ENCODE measurements around the gene RNF212. TPM values are rescaled to one million over a fixed set of nuclear protein-coding genes. Genes with fewer than 3 reads are reported as not detected.

The RNF212 gene
- polyA plus RNA-seq, 1 donor from 2014 or later: 0.68 TPM

DNA sequence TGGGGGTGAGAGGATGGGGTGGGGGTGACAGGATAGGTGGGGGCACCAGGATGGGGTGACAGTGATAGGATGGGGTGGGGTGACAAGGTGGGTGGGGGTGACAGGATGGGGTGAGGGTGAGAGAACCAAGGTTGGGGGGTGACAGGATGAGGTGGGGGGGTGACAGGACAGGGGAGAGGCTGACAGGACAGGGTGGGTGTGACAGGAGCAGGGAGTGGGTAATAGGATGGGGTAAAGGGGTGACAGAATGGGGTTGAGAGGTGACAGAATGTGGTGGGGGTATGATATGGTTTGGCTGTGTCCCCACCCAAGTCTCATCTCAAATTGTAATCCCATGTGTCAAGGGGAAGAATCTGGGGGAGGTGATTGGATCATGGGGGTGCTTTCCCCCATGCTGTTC is 26.0 kb downstream of the RNF212 start:
- peaks cover 12% of the 10 kb centered on the region for H3K27me3 Mint-ChIP-seq
- H3K9me3 Mint-ChIP-seq: peaks cover 4 to 16% (median 15%) of the 10 kb centered on the region in 3 donors
- H3K4me3 Mint-ChIP-seq: no peak overlapping the region
- H3K27ac Mint-ChIP-seq: no peak overlapping the region
- peaks cover 1% of the 10 kb centered on the region for H3K36me3 Mint-ChIP-seq
- peaks cover 2 to 4% (median 4%) of the 10 kb centered on the region in 3 donors for H3K4me1 Mint-ChIP-seq

DNA sequence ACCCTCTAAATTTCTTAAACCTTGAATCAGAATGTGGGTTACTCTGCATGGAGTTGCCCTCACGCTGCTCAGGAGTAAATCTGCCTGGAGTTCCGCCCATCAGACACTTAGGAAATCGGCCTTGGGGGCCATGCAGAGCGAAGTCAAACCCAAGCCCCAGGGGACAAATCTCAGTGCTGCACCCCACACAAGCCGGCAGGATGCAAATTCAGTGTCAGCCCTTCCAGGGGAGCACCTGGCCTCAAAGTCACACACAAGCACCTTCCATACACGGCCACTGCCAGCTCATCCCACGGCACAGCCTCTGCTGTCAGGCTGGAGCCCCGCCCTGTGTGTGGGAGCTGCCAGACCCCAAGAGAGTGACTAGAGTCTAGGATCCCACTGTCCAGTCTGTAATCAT is 27.4 kb downstream of the RNF212 start:
- Mint-ChIP-seq H3K27me3 (peaks cover 21% of the 10 kb centered on the region), H3K36me3 (peaks cover 1% of the 10 kb centered on the region), H3K9me3 (peaks cover 4 to 16% (median 15%) of the 10 kb centered on the region in 3 donors), H3K4me1 (peaks cover 4 to 10% (median 4%) of the 10 kb centered on the region in 3 donors), H3K4me3 (no peak overlapping the region), H3K27ac (no peak overlapping the region)

DNA sequence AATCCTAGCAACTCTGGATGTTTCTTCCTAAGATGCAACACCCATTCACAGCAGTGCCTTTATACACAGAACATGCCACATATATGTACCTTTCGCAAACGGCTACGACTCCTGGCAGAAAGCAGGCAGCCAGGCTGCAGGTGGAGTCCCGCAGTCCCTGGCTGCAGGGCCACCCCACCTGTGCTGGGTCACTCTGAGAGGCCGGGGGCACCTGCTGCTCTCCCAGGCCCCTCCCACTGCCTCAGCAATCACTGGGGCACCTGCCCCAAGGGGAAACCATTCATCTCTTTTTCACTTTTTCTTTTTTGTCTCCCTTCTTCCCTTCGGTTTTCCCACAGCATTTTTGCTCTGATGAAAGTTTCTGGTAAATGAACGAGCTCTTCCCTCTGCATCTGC is 28.0 kb downstream of the RNF212 start:
- Mint-ChIP-seq H3K9me3 (peaks cover 4 to 16% (median 15%) of the 10 kb centered on the region in 3 donors), H3K27ac (no peak overlapping the region), H3K4me3 (no peak overlapping the region), H3K27me3 (peaks cover 26% of the 10 kb centered on the region), H3K4me1 (peaks cover 4 to 10% (median 4%) of the 10 kb centered on the region in 3 donors), H3K36me3 (no peaks in the 10 kb centered on the region)

DNA sequence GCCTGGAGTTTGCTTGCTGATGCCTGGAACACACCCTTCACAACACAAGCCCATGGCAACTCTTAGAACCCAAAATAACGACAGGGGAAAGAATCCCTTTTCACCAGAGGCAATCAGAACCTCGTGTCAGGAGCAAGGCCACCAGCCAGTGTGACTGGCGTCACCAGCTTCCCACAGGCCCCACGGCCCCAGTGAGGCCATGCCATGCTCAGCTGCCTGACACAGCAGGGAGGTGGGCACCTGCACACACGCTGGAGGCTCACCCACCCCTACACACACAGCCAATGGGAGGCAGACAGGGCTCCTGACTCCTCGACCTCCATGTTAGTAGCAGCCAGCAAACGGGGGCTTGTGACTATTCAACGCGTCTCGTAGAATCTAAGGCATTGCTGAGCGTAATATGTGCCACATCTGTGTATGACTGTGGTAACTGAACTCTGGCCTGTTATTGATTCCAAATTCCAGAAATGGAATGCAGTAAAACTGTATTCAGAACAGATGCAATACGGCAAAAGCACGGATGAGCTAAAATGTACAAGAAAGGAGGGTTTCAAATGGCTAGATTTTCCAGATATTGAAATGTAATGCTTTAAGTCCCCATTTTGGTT is 28.5 kb downstream of the RNF212 start:
- Mint-ChIP-seq H3K9me3 (peaks cover 4 to 16% (median 15%) of the 10 kb centered on the region in 3 donors), H3K36me3 (no peaks in the 10 kb centered on the region), H3K4me3 (no peak overlapping the region), H3K27ac (no peak overlapping the region), H3K4me1 (peaks cover 4 to 10% (median 4%) of the 10 kb centered on the region in 3 donors), H3K27me3 (peaks cover 30% of the 10 kb centered on the region)

DNA sequence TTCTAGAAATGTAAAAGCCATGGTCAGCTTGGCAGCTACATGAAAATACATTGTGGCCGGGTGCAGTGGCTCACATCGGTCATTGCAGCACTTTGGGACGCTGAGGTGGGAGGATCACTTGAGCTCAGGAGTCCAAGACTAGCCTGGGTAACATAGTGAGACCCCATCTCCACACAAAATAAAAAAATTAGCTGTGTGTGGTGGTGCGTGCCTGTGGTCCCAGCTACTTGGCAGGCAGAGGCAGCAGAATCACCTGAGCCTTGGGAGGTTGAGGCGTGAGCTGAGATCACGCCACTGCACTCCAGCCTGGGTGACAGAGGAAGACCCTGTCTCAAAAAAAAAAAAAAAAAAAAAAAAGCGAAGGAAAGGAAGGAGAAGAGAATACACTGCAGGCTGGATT is 29.0 kb downstream of the RNF212 start:
- H3K9me3 Mint-ChIP-seq: peaks cover 6 to 15% (median 12%) of the 10 kb centered on the region in 3 donors
- H3K4me3 Mint-ChIP-seq: no peak overlapping the region
- peaks cover 34% of the 10 kb centered on the region for H3K27me3 Mint-ChIP-seq
- peaks cover 4 to 10% (median 4%) of the 10 kb centered on the region in 3 donors for H3K4me1 Mint-ChIP-seq
- no peak overlapping the region for H3K27ac Mint-ChIP-seq
- no peaks in the 10 kb centered on the region for H3K36me3 Mint-ChIP-seq

DNA sequence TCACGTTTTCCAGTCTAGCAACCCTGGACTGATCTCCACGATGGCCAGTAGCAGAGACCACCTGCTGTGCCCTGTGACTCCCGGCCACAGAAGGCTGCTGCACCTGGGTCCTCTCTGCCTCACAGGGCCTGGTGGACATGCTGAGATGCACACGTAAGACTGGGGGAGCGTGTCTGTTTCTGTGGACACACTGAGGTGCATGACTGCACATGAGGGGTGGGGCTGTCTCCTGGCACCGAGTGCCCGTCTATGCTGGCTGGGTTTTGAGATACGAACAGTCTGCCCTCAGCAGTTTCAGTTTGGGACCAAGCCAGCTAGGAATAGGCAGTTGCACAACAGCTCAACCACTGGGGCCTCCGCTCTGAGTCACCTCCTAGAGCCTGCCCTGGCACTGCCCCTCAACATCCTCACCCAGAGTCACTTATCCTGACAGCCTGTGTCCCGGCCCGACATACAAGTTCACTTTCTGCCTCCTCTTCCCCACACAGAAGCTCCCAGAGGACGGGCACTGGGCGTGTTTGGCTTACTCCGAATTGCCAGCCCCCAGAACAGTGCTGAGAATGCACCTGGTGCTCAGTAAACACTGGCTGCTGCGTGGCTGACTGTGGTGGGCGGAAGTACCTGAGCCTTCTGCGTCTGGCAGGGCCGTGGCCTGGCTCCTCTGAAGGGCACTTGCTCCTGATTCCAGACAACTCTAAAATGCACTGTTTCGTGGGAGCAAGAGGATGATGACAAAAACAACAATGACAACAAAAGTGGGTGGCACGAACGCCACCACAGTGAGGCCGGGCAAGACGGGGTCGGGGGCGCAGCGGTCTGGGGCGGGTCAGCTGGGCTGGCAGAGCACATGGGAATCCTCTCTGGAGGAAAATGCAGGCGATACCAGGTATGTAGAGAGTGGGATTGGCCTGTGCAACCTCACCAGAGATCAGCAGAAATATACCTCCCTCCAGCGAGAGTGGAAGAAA is 30.9 kb downstream of the RNF212 start:
- Mint-ChIP-seq H3K27ac (peak overlapping the region in 1 of 3 donors; percentile 86), H3K27me3 (peaks cover 41% of the 10 kb centered on the region), H3K4me3 (peak overlapping the region in 1 of 4 donors; percentile 9), H3K36me3 (no peaks in the 10 kb centered on the region), H3K9me3 (peaks cover 0 to 5% (median 3%) of the 10 kb centered on the region in 3 donors), H3K4me1 (peaks cover 0 to 10% (median 4%) of the 10 kb centered on the region in 3 donors)

DNA sequence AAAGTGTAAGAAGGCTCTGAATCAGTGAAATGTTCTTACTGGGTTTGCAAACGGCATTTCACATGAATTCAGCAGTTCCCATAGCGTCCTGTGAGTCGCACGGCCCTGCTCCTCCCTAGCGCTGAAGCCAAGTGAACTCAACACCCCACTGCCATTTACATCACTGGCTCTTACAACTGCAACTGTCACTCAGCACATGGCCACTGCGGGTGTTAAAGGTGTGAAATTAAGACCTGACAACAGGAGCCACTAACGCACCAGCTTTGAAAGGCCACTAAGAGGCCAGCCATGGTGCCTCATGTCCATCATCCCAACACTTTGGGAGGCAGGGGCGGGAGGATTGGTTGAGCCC is 31.7 kb downstream of the RNF212 start:
- no peak overlapping the region for H3K4me3 Mint-ChIP-seq
- H3K36me3 Mint-ChIP-seq: no peaks in the 10 kb centered on the region
- H3K9me3 Mint-ChIP-seq: peaks cover 0 to 5% (median 3%) of the 10 kb centered on the region in 3 donors
- peaks cover 41% of the 10 kb centered on the region for H3K27me3 Mint-ChIP-seq
- peaks cover 0 to 10% (median 4%) of the 10 kb centered on the region in 3 donors for H3K4me1 Mint-ChIP-seq
- H3K27ac Mint-ChIP-seq: peak overlapping the region in 1 of 3 donors; percentile 11

DNA sequence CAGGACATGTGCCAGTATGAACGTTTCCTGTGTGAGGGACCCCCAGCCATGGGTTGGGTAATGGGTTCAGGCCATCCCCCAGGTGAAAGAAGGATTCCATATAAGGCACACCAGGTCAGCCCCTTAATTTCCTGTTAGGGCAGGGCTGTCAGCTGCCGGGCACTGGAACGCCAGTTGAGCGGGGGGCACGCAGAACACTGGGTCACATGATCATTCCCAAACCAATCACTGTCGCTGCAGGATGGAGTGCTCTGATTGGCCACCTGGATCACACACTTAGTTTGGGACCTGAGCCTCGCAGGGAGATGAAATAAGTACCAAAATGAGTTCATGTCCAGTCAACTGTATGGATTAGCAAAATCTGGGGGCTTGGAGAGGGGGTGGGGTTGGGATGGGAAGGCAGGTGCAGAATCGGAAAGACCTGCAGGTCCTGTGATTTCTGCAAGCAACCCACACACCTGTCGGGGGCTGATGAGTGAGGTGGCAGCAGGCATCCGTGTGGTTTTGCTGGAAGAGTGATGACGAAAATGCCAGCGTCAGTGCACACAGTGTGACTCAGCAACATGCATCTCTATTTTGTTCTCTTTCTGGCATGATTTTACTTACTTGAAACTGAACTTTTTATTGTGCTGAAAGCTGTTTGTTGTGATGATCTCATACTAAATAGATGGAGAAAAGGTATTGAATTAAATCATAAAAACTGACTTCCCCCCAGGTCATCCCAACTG is 32.2 kb downstream of the RNF212 start:
- Mint-ChIP-seq H3K4me3 (no peak overlapping the region), H3K4me1 (peaks cover 0 to 10% (median 4%) of the 10 kb centered on the region in 3 donors), H3K36me3 (no peaks in the 10 kb centered on the region), H3K27ac (no peak overlapping the region), H3K9me3 (peaks cover 0 to 5% (median 3%) of the 10 kb centered on the region in 3 donors), H3K27me3 (peaks cover 41% of the 10 kb centered on the region)

DNA sequence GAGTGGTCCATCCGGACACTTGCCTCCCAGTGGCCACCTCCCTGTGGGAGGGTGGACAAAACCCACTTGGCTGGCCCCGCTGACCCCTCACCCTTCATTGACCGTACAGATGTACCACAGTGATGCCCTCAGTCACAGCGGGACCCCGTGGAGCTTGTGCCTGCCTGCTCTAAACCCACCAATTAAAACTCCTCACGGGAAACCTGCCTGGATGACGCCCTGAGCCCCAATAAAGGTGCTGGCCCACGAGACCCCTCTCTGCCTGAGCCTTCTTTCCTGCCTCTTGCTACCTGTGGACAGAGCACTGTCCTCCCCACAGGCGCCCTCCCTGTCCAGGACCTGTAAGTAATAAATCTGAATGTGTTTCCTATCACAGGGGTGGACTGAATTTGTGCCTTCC is 32.9 kb downstream of the RNF212 start:
- H3K9me3 Mint-ChIP-seq: peaks cover 0 to 4% (median 0%) of the 10 kb centered on the region in 3 donors
- H3K4me1 Mint-ChIP-seq: peaks cover 0 to 10% (median 4%) of the 10 kb centered on the region in 3 donors
- H3K36me3 Mint-ChIP-seq: no peaks in the 10 kb centered on the region
- H3K27ac Mint-ChIP-seq: no peak overlapping the region
- peaks cover 39% of the 10 kb centered on the region for H3K27me3 Mint-ChIP-seq
- H3K4me3 Mint-ChIP-seq: no peak overlapping the region

DNA sequence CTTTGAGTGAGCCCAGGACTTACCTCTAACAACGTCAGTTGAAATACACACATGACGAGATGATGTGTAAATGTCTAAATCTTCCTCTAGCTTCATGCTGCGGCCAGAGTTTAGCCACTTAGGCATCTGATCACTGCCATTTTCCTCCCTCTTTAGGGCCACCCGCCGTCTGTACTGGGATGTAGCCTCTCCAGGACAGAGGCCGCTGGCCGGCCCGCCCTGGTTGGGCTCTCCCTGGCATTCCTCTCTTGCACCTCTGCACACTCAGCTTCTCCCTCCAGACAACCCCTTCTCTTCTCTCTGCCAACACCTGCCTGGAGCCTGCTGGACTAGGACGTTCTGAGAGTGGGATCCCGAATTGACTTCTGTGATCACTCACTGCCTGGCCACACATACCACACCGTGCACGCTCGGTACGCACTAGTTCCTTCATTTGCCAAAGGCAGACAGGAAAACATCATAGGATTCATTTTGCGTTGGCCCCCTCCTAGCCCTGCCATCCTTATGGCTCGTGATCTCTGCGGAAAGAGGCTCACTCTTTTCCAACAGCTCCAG is 33.6 kb downstream of the RNF212 start:
- Mint-ChIP-seq H3K36me3 (no peaks in the 10 kb centered on the region), H3K4me1 (peaks cover 0 to 10% (median 4%) of the 10 kb centered on the region in 3 donors), H3K27ac (peak overlapping the region in 1 of 3 donors; percentile 75), H3K4me3 (no peak overlapping the region), H3K9me3 (peaks cover 0 to 4% (median 0%) of the 10 kb centered on the region in 3 donors), H3K27me3 (peaks cover 39% of the 10 kb centered on the region)

DNA sequence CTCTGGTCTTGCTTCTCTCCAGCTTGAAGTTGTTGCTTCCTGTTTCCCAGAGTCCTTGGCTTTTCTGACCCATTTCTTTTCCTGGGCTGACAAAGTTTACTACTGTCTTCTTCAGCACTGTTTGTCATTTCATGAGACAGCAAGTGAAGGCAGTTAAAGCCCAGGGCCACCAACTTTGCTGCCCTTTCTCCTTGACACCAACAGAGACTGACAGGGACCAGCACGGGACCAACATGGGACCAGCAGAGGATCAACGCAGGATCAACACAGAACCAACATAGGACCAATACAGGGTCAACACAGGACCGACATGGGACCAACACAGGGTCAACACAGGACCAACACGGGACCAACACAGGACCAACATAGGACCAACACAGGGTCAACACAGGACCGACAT is 34.9 kb downstream of the RNF212 start:
- Mint-ChIP-seq H3K36me3 (no peaks in the 10 kb centered on the region), H3K4me1 (peaks cover 0 to 10% (median 4%) of the 10 kb centered on the region in 3 donors), H3K4me3 (no peak overlapping the region), H3K9me3 (peaks cover 0 to 4% (median 0%) of the 10 kb centered on the region in 3 donors), H3K27me3 (peaks cover 39% of the 10 kb centered on the region), H3K27ac (no peak overlapping the region)

DNA sequence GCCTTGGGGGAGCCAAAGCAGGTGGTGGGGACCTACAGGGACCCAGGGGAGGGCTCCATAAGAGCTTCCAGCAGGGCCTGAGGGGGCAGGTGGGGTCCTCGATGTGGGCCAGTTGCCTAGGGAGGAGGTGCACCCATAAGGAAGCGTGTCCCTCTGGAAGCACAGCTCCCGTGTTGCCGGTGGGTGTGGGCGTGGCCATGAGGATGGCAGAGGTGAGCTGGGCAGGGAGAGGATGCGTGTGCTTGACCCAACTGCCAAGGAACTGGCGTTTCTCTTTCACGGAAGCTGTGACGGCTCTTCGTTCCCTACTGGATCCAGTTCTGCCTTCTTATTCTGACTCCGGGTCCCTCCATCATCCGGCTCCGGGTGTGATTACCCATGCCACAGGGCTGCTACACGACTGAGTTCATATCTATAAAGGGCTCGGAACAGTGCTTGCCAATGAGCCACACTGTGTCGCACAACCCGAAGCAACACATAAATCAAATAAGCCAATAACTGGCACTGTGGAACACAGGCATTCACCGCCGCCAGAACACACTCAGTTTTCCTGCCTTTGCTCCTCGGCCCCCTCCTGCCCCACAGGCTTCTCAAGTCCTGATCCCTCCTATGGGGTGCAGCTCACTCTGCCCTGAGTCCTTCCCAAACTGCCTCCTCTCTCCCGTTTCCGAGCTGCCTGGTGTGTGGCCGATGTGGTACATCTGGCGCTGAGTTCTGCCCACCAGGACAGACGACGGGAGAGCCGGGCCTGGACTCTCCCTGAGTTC is 35.5 kb downstream of the RNF212 start:
- Mint-ChIP-seq H3K4me1 (peaks cover 0 to 13% (median 5%) of the 10 kb centered on the region in 3 donors), H3K36me3 (peaks cover 1% of the 10 kb centered on the region), H3K27ac (peak overlapping the region in 1 of 3 donors; percentile 61), H3K9me3 (peaks cover 0 to 4% (median 0%) of the 10 kb centered on the region in 3 donors), H3K27me3 (peaks cover 39% of the 10 kb centered on the region), H3K4me3 (no peak overlapping the region)

DNA sequence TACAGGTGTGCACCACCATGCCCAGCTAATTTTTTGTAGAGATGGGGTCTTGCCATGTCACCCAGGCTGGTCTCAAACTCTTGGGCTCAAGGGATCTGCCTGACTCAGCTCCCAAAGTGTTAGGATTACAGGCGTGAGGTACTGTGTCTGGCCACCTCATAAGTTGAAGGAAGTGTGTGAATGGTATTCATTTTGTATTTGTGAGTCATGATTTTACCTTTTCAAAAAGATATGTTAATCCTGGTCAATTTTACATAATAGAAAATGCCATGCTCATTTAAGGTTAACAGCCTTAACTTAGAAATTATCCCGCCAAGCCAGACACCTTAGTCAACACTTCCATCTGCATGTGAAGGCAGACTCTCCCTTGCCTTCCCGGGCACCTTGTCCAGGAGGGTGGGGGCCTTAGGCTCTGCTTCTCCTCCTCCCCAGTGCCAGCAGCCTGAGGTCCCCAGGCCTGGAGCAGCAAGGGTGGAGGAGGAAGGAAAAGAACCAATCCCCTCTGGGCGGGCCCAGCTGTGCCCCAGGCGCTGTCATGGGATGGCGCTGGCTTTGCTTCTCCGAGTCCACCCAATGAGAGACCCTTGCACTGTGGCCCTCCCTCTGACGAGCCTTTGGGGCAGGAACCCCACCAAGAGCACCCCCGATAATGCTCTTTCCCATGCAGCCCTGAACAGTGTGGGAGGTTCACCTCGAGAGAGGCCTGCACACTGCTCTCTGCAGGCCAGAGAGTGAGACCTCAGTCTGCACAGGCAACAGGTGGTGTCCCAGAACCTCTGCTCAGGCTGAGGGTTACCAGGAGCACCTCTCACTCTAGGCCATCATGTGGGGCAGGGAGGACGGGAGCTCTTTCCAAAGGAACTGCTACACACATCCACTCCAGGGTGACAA is 37.3 kb downstream of the RNF212 start:
- H3K4me3 Mint-ChIP-seq: no peak overlapping the region
- no peak overlapping the region for H3K27ac Mint-ChIP-seq
- peaks cover 0 to 7% (median 6%) of the 10 kb centered on the region in 3 donors for H3K4me1 Mint-ChIP-seq
- H3K27me3 Mint-ChIP-seq: peaks cover 22% of the 10 kb centered on the region
- peaks cover 2% of the 10 kb centered on the region for H3K36me3 Mint-ChIP-seq
- peaks cover 0 to 4% (median 0%) of the 10 kb centered on the region in 3 donors for H3K9me3 Mint-ChIP-seq

Measured in IgD-negative memory B cell (primary cell).